Measurements from ENCODE around the gene TTC39A.

- TF ChIP-seq, protein P1, sequence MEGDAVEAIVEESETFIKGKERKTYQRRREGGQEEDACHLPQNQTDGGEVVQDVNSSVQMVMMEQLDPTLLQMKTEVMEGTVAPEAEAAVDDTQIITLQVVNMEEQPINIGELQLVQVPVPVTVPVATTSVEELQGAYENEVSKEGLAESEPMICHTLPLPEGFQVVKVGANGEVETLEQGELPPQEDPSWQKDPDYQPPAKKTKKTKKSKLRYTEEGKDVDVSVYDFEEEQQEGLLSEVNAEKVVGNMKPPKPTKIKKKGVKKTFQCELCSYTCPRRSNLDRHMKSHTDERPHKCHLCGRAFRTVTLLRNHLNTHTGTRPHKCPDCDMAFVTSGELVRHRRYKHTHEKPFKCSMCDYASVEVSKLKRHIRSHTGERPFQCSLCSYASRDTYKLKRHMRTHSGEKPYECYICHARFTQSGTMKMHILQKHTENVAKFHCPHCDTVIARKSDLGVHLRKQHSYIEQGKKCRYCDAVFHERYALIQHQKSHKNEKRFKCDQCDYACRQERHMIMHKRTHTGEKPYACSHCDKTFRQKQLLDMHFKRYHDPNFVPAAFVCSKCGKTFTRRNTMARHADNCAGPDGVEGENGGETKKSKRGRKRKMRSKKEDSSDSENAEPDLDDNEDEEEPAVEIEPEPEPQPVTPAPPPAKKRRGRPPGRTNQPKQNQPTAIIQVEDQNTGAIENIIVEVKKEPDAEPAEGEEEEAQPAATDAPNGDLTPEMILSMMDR (IDR thresholded peaks at IDR 0.05) = no peak
- TF ChIP-seq POLR2AphosphoS5 (IDR thresholded peaks at IDR 0.05; ENCODE audit: low read depth, low read length) = no peak
- TF ChIP-seq SIN3A (IDR thresholded peaks at IDR 0.05; ENCODE audit: borderline replicate concordance, insufficient read depth, low read depth, low read length) = no peak
Observed at GRCh38 chr1:51351907-51352306, 21.5 kb upstream of the TTC39A start.

Measured in Panc1 (cell line).